Iris pigment epithelial cell (primary cell): ENCODE data around the gene CKB.

Experiments
- DNase-seq: peaks from one replicate; pipeline ENCODE4 v3.0.0-alpha.2; 2011; ENCODE audit warnings: low read depth

Gene CKB

GRCh38 chr14:103522649-103523574 lies at the start of gene CKB:
Gene CKB, minus strand, starts transcription at chr14:103522830. Its CDS starts 337 bp downstream, at chr14:103522493.
- DNase-seq, result peak; percentile 58

GRCh38 chr14:103569408-103569807 lies 46.8 kb upstream of the CKB start:
- no peak for DNase-seq

DNA sequence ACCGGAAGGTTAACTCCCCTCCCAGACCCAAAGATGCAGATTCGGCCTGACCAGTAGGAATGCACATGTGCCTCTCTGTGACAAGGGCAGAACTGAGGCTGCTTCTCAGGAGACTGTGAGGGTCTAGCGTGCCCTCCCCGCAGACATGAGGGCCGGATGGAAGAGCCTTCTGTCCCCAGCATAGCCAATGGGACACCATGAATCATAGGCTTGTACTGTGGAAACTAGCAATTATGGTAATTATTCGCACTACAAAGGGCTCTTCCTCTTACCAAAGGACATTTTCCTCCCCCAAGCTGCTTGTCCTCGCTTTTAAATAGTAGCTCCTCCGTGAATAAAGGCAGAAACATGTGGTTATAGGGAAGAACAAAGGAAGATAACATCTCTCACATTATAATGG lies 46.3 kb upstream of the CKB start:
- no peak for DNase-seq

DNA sequence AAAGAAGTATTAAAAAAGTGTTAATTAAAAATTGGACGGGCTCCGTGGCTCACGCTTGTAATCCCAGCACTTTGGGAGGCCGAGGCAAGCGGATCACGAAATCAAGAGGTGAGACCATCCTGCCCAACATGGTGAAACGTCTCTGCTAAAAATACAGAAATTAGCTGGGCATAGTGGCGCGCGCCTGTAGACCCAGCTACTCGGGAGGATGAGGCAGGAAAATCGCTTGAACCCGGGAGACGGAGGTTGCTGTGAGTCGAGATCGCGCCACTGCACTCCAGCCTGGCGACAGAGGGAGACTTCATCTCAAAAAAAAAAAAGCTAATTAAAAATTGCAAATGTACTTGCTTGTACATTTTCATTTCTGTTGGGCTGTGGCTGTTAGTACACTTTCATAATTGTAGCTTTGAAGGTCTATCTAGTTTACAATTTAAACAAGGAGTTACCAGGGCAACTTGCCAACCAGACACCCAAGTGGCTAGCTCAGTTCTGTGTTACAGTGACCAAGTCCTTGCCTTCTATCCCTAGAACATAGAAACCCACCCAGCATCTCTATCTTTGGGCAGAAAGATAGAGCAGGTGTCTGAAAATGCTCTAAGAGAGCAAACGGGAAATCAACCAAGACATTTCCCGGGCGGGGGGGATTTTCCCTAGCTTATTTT lies 41.3 kb upstream of the CKB start:
- no peak for DNase-seq

GRCh38 chr14:103563226-103563620 lies 40.6 kb upstream of the CKB start:
- DNase-seq, result no peak

- peak; percentile 84 for DNase-seq
Observed at GRCh38 chr14:103562429-103563225, 40.0 kb upstream of the CKB start, which contains the start of the genes BAG5 and COA8. Gene BAG5, minus strand, starts transcription at chr14:103562657. Its CDS starts 1,493 bp downstream, at chr14:103561164. Gene COA8, plus strand, starts transcription at chr14:103562960. Its CDS starts 42 bp downstream, at chr14:103563002.

GRCh38 chr14:103562179-103562428 lies 39.5 kb upstream of the CKB start:
- peak; percentile 51 for DNase-seq

GRCh38 chr14:103561381-103562178 lies 39.0 kb upstream of the CKB start:
- DNase-seq, result peak; percentile 76

- DNase-seq, result no peak
Observed at GRCh38 chr14:103560691-103561090, 38.1 kb upstream of the CKB start.

DNA sequence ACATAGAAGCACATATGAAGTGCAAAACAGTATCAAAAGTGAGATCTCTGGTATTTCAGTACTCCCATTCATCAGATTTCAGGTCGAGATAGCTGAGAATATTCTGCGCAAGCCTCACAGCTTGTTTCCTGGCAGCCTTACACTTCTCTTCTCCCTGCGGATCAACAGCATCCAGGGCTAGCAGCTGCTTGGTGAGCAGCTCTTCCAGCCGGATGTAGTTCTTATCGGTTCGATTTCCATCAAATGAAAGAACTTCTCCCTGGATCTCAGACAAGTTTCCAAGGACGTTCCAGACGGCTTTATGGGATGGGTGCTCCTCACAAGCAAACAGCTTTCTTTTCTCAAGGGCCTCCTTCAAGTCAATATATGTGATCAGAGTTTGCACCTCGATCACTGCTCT lies 37.1 kb upstream of the CKB start:
- DNase-seq, result no peak

- peak; percentile 91 for DNase-seq
Observed at GRCh38 chr14:103558071-103558882, 35.6 kb upstream of the CKB start.

- no peak for DNase-seq
Observed at GRCh38 chr14:103556946-103557758, 34.5 kb upstream of the CKB start.

DNA sequence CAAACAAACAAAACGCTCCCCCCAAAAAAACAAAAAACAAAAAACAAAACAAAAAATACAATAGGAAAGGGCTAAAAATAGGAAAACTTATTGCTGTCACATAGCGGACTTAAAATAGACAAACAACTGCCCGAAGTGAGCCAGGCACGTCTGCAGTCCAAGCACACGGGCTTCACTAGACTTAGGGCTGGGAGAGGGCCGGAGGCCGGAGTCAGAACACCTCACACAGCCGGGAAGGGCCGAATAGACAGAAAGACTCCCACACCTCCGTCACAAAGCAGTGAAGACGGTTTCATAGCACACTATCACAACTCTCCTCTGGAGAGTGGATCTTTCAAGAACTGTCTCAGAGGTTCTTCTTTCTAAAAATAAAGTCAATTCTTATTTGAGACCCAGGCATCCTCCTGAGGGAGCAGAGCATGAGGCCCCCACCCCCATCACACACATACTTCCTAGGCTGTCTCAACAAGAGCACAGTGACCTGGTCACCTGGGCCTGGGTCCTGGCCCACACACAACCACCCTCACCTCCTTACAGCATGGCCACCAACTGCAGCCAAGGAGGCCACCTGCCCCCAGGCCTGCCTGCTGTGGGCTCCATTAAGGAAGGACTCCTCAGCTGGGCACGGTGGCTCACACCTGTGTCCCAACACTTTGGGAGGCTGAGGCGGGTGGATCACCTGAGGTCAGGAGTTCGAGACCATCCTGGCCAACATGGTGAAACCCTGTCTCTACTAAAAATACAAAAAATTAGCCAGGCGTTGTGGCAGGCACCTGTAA lies 33.1 kb upstream of the CKB start:
- no peak for DNase-seq

GRCh38 chr14:103552846-103553210 lies 30.2 kb upstream of the CKB start:
- DNase-seq, result no peak

- DNase-seq, result peak; percentile 37
Observed at GRCh38 chr14:103552011-103552845, 29.6 kb upstream of the CKB start.

- DNase-seq, result no peak
Observed at GRCh38 chr14:103551338-103551762, 28.7 kb upstream of the CKB start.

- no peak for DNase-seq
Observed at GRCh38 chr14:103550451-103551337, 28.1 kb upstream of the CKB start.
